Stimulated activated CD4-positive, alpha-beta T cell treated with anti-CD3 and anti-CD28 coated beads, Interleukin-1b, Interleukin-23, amount 100 ng/mL, for 4 hours (primary cell): Measurements from ENCODE around the gene C1orf159.
A peak's percentile ranks its signal among the peaks of the same experiment; 100 is the strongest.
"Not testable (repeated sequence)": the region's sequence is repeated elsewhere in the genome, so short reads cannot be mapped to it uniquely, and the experiment has no call there.

ENCODE experiments used
- DNase-seq, 2 donors: peaks; one replicate each; pipeline ENCODE4 v3.0.0-alpha.2; 2020; ENCODE audit warnings: low read depth in 2 of 2

The C1orf159 gene

DNA sequence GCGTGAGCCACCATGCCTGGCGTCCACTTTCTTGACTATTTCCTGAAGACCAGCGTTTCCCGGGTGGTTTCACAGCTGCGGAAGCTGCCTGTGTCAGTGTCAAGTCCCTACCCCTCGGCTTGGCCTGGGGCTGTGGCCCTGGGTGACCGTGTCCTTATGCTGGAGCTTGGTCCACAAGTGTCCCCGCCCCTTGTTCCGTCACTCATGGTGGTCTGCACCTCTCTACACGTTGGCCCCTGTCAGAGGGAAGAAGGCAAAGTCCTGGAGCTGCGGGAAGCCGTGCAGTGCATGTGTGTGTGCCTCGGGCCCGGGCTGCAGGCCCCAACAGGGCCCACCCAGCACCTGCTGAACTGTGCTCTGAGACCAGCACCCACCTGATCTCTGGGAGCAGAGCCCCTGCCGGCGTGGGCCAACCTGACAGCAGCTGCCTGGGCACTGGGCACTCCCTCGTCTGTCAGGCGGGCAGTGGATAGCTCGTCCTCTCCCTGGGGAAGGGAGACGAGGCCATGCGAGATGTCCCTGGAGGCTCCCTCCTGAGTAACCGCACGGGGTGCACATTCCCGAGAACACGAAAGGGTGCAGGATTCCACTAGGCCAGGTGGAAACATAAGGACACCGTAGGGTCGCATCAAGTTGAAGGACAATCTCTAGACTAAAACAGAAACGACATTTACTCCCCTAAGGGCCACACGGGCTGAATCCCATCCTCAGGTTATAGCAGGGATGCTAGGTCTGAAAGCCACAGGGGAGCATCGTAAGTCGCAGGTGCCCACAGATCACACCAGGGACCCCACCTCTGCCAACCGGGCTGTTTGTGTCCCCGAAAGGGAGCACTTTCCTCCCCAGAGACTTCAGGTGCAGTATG lies 2.4 kb upstream of the C1orf159 start:
- no peak for DNase-seq

DNA sequence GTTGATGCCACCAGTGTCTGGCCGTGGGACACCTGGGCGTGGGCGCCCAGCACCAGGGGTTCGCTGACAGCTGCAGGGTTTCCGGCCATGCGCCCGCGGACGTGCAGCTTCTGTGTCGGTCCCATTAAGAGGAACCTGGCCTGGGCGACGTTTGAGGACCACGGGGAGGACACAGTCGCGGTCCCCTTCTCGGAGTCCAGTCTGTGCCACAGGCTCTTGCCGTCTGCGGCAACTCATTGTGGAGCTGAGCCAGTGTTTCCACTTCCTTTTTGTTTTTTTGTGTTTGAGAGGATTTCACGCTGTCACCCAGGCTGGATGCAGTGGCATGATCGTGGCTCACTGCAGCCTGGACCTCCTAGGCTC lies 1.6 kb upstream of the C1orf159 start:
- DNase-seq = no peak

DNA sequence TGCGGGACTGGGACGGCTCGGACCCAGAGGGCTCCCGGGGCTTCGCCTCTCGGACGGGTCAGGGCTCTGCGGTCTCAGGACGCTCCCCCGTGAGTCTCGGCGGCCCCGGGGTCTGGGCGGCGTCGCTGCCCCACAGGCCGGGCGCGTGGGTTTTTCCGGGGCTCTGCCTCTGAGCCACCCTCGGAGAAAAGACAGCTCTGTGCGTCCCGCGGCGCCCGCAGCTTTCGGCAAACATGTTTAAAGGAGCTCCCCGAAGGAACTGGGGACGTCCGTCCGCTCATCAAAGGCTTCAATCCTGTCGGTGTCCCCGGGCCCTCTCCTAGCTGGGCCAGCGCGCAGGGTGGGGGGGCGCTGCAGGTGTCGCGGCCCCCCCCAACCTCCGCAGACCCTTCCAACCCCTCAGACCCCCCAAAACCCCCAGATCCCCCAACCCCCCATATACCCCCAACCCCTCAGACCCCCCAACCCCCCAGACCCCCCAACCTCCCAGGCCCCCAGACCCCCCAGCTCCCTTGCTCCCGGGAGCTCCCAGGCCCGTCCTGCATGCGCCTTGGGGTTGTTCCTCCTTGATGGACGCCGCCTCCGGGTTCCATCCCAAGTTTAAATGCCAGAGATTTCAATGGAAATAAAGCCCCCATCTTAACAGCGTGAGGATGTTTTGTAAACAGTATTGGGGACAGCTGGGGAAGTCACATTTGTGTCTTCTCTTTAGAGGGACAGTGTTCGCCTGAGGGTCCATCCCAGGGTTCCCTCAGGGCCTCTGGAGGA lies 996 bp upstream of the C1orf159 start:
- peak in 1 of 2 donors; percentile 21 for DNase-seq

DNA sequence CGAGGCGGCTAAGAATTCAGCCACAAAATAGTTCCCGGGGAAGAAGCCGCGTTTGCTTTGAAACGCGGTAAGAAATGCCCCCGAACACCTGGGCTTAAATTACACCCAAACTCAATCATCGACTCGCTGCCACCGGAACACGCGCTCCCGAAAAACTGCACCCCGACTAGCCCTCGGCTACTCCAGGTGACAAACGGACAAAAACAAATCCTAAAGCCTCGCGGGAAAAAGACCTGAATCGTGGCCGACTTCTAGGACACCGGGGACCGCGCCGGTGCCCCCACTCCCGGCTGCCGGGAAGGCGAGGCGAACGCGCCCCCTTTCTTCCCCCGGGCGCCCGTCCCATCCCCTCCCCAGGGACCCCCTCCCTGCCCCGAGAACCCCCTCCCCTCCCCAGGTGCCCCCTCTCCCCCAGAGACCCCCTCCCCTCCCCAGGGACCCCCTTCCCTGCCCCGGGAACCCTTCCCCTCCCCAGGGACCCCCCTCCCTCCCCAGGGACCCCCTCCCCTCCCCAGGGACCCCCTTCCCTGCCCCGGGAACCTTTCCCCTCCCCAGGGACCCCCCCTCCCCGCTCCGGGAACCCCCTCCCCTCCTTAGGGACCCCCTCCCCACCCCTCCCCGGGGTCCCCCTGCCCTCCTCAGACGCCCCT lies 628 bp downstream of the C1orf159 start:
- no peak for DNase-seq

DNA sequence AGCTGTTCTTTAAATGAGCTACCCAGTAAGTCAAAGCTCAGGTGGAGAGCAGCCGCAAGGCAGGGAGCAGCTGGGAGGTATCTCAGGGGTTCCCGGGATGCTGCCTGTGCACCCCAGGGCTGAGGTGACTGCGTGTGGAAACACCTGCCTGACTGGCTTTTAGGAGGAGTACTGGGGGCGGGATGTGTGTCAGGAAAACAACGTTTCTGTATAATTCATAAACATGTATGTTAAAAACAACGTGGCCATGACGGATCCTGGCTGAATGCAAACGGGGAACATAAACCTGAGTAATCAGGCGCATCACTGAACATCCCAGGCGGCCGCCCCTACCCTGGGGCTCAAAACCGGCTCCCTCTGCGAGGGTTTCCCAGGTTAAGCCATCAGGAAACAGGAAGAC lies 1.5 kb downstream of the C1orf159 start:
- DNase-seq = no peak

DNA sequence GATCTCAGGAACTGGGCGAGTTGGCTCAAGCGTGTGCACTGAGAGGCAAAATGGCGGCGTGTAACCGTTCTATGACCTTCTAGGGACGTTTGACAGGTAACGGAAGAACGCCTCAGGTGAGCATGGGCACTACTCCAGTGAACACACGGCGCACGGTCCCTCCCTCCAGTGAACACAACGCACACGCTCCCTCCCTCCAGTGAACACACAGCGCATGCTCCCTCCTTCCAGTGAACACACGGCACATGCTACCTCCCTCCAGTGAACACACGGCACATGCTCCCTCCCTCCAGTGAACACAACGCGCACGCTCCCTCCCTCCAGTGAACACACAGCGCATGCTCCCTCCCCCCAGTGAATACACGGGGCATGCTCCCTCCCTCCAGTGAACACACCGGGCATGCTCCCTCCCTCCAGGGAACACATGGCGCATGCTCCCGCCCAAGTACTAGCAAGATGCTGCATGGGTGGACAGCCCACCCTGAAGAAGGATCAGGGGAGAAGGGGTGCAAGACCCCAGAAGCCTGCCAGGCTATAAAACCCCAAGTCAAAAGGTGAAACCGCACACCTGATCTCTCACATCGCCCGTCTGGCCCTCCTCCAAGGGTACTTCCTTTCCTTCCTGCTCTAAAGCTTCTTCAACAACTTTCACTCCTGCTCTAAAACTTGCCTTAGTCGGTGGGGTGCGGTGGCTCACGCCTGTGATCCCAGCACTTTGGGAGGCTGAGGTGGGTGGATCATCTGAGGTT lies 3.5 kb downstream of the C1orf159 start:
- DNase-seq = no peak

DNA sequence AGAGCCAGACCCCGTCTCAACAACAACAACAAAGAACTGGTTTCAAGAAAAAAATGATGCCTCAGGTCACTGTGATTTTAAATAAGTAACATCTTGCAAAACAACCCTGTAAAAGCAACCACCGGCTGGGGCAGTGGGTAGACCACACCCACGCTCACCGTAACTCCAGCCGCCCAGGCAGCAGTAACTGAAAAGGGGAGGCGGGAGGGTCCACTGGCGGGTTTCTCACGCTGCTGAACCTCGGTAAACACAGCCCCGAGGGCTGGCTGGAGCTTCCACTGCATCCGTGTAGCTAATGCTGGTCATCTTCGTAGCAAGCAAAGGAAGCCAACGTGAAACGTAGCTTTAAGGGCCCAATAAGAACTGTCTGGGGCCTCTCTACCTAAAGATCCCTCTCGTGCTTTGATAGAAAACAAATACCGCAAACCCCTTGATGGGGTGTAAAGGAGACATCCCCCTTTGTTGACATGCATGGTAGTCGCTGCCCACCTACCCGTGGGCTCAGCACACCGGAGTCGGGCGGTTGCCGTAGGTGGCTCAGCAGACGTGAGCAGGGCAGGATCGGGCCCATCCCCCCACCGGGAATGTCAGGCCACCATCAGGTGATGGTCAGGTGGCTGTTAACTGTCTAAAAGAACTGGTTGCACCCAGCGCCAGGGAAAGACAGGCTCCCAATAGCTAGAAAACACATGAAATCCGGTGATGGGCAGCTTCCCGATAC lies 4.2 kb downstream of the C1orf159 start:
- DNase-seq = no peak

DNA sequence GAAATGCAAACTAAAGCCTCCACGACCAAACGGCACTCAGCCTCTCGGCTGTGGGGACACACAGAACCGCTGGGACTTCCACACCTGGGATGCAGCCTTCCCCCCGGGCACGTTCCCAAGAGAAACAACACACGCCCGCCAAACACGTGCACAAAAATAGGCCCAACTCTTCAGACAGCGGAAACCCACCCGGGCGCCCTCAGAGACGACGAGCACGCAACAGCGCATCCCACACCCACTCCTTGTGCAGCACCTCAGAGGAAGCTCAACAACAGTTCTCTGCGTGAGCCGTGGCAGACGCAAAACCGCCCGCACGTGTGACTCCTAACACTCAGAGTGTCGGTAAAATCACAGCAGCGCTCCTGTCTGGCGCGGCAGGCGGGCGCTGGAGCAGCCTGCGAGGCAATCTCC lies 5.3 kb downstream of the C1orf159 start:
- no peak for DNase-seq

DNA sequence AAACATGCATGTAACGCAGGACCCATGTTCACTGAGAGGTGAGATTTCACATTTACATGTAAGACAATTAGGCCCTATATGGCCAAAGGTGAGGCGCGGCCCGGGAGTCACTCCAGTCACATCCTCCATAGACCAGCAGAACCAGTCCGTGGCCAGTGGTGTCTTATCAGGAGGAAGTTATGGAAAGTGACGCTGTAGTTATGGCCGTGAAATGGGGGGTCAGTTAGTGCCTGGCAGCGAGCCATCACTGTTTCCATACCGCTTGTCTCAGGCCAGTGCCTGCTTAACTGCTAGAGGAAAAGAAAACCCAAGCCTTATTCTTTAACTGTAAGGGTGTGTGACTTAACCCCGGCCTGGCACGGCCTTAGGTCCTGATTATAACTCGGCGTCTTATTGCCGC lies 6.1 kb downstream of the C1orf159 start:
- DNase-seq = no peak

DNA sequence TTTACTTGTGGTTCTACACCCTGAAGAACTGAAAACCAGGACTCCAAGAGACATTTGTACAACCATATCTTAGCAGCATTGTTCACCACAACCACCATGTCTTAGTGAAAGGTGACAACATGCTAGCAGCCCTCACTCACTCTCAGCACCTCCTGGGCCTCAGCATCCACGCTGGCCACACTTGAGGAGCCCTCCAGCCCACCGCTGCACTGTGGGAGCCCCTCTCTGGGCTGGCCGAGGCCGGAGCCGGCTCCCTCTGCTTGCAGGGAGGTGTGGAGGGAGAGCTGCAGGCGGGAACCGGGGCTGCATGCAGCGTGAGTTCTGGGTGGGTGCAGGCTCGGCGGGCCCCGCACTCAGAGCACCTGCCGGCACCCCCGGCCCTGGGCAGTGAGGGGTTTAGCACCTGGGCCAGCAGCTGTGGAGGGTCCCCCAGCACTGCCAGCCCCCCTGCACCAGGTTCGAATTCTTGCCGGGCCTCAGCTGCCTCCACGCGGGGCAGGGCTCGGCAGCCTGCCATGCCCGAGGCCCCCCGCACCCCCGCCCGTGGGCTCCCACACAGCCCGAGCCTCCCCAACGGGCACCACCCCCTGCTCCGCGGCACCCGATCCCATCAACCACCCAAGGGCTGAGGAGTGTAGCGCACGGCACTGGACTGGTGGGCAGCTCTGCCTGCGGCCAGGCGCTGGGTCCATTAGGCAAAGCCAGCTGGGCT lies 9.2 kb downstream of the C1orf159 start:
- DNase-seq = no peak

DNA sequence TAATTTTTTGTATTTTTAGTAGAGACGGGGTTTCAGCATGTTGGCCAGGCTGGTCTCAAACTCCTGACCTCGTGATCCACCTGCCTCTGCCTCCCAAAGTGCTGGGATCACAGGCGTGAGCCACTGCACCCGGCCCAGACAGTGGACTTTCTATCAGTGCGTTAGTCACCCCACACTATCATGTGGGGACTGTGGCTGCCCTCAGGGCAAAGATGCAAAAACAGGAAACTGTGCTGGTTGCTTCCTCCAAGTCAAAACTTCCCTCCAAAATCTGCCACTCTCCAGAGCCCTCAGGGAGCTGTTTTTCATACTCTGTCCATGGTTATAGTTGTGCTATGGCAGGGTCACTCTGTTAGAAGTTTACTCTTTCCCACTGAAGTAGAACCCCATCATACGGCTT lies 11.7 kb downstream of the C1orf159 start:
- not testable (repeated sequence) for DNase-seq

DNA sequence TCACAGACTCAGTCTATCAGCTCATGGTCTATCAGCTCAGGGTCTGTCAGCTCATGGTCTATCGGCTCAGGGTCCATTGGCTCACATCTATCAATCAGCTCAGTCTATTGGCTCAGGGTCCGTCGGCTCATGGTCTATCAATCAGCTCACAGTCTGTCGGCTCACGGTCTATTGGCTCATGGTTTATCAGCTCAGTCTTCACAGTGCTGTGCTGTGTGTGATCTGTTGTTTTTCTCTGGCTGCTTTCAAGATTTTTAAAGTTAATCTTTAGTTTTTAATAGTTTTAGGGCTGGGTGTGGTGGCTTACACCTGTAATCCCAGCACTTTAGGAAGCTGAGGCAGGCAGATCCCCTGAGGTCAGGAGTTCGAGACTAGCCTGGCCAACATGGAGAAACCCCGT lies 14.4 kb downstream of the C1orf159 start:
- DNase-seq = no peak

DNA sequence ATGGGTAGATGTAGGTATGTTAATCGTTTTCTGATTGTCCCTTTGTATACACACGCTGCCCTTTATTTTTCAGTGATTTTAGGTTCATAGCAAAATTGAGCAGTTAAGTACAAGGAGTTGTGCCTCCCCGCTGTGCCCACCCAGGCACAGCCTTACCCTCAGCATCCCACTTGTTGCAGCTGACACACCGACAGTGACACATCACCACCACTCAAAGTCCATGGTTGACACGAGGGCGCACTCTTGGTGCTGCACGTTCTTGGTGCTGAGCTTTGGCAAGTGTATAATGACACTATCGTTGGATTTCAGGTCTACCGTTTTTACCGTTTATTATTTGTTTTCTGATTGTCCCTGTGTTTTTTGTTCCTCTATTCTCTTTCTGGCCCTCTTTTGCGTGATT lies 15.6 kb downstream of the C1orf159 start:
- DNase-seq = no peak

DNA sequence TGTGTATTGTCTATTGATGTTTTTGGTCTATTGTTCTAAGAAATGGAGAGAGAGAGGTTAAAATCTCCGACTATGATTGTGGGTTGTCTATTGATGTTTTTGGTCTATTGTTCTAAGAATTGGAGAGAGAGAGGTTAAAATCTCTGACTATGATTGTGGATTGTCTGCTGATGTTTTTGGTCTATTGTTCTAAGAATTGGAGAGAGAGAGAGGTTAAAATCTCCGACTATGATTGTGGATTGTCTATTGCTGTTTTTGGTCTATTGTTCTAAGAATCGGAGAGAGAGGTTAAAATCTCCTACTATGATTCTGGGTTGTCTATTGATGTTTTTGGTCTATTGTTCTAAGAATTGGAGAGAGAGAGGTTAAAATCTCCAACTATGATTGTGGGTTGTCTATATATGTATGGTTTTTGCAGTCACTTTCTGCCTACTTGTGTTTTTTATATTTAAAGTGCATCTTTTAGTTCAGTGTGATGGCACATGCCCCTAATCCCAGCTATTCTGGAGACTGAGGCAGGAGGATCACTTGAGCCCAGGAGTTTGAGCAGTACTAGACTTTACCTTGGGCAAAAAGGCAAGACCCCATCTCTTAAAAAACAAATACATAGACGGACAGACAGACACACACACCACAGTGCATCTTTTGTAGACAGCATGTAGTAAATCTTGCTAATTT lies 16.2 kb downstream of the C1orf159 start:
- DNase-seq = no peak

DNA sequence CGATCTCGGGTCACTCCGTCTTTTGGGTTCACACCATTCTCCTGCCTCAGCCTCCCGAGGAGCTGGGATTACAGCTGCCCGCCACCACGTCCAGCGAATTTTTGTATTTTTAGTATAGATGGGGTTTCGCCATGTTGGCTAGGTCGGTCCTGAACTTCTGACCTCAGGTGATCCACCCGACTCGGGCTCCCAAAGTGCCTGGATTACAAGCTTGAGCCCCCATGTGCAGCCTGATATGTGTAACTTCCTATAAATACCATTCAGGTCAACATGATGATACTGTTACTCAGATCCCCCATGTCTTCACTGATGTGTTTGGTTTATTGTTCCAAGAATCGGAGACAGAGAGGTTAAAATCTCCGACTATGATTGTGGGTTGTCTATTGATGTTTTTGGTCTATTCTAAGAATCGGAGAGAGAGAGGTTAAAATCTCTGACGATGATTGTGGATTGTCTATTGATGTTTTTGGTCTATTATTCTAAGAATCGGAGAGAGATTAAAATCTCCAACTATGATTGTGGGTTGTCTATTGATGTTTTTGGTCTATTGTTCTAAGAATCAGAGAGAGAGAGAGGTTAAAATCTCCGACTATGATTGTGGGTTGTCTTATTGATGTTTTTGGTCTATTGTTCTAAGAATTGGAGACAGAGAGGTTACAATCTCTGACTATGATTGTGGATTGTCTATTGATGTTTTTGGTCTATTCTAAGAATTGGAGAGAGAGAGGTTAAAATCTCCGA lies 17.0 kb downstream of the C1orf159 start:
- DNase-seq = no peak

DNA sequence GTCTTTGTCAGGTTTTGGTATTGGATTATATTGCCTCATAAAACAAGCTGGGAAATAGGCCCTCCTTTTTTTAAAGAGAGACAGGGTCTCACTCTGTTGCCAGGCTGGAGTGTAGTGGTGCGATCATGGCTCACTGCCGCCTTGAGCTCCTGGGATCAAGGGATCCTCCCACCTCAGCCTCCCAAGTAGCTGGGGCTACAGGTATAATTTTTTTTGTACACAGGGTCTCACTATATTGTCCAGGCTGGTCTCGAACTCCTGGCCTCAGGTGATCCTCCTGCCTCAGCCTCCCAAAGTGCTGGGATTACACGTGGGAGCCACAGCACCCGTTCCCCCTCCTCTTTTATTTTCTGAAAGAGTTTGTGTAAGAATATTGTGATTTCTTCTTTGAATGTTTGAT lies 19.8 kb downstream of the C1orf159 start:
- DNase-seq = not testable (repeated sequence)

DNA sequence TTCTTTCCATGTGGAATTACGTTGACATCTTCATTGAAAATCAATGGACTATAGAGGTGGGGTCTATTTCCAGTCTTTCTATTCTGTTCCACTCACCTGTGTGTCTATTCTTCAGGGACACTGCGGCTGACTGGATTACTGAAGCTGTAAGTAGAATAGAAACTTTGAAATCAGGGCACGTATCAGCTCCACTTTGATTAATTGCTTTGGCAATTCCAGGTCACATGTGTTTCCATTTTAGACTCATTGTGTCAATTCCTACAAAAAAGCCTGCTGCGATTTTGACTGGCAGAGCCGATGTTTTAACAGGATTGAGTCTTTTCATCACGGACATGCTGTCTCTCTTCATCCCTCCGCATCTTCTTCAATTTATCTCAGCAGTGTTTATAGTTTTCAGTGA lies 20.9 kb downstream of the C1orf159 start:
- DNase-seq = no peak

DNA sequence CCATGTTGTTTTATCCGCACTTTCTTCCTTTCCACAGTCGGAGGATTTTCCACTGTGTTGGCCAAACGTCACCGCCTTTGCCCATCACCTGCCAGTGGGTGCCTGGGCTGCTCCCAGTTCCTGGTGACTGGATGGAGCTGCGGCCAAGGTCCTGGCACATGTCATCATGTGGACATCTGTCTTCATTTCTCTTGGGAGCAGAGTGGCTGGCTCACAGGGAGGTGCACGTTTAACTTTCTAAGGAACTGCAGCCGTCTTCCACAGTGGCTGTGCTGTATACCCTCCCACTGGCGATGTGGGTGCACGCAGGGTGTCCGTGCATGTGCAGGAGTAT lies 22.3 kb downstream of the C1orf159 start:
- DNase-seq = no peak

DNA sequence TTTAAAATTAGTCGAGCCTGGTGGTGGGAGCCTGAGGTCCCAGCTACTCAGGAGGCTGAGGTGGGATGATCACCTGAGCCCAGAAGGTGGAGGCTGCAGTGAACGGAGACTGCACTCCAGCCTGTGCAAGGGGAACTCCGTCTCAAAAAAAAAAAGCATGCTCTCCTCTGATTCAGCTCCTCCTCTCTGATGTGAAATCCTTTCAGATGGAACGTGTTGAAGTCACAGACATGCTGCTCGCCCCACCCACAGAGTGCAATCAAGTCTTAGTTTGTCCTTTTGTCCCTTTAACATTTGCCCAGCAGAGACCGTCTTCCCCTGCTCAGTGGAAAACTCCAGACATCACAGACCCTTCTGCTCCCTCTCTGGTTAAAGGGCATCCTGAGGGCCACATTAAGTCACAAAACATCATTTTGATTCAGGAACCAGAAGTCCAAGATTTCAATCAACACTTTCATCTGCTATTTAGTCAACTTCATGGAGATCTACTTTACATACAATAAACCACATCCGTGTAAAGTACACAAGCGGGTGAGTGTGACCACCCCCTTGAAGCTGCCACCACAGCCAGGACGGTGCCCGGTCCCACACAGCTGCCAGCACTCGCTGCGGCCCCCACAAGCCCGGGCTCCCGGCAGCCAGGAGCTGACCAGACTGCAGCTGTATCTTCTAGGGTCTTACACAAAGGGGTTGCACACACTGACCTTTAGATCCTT lies 22.8 kb downstream of the C1orf159 start:
- DNase-seq = no peak
